HCT116 (cell line): ENCODE data around the gene C22orf39. TPM values are rescaled to one million over a fixed set of nuclear protein-coding genes. Genes with fewer than 3 reads are reported as not detected.

Experiments
- ATAC-seq: fragments of 200-7000 bp; cut with Tn5 transposase; 2 replicates; pipeline ENCODE4 v1.9.1; 2020; ENCODE audit warnings: mild to moderate bottlenecking, moderate library complexity
- BruUV-seq: library from RNA; stranded (reverse); fragments of 400-500 nt; replicated peaks from 2 replicates; lab custom pipeline; 2021; lab: Mats Ljungman, UMichigan
- CTCF ChIA-PET: fragments of 300-600 bp; sonication (Branson Sonifier 250); formaldehyde crosslinking; loops from one replicate; lab custom pipeline; 2021; ENCODE audit warnings: antibody characterized with exemption; lab: Charles Lee
- POLR2A ChIA-PET: fragments of 300-600, 350-600 bp; sonication (Branson Sonifier 250); formaldehyde crosslinking; loops from one replicate; lab custom pipeline; 2021; ENCODE audit warnings: antibody characterized with exemption; lab: Charles Lee
- RAD21 ChIA-PET, 2 experiments: fragments of 300-600 bp; sonication (Branson Sonifier 250); formaldehyde crosslinking; loops; one replicate each; lab custom pipeline; 2023; ENCODE audit warnings: low total read pairs in 2 of 2; ENCODE audit not compliant: uncharacterized antibody in 2 of 2, unreplicated experiment in 2 of 2, low non-redundant PET in 1 of 2; lab: Charles Lee
- DNase-seq: peaks from one replicate; pipeline ENCODE4 v3.0.0-alpha.2; 2010; ENCODE audit warnings: low read depth, low spot score
- H2AFZ ChIP-seq: fragments of 200-600 bp; shearing (Covaris generic), sonication (generic); 2 replicates; pipeline ENCODE4 v1.6.1; 2017; ENCODE audit warnings: low read depth, mixed run types, mixed read lengths, antibody characterized with exemption, low read length; ENCODE audit not compliant: poor library complexity, severe bottlenecking
- H3K27ac ChIP-seq: 2 replicates; pipeline ENCODE4 v1.5.1; 2012; ENCODE audit warnings: low read depth, low read length
- H3K27me3 ChIP-seq: fragments of 200-600 bp; sonication (generic); 2 replicates; pipeline ENCODE4 v1.6.1; 2016; ENCODE audit warnings: mixed run types, low read length, mixed read lengths; ENCODE audit not compliant: insufficient read depth
- H3K36me3 ChIP-seq, 2 experiments: fragments of 200-500 bp in 1 of 2; fragments of 200-600 bp in 1 of 2; sonication (Bioruptor generic) in 1 of 2; sonication (generic) in 1 of 2; 2 replicates each; pipeline versions ENCODE4 v1.5.1 to v1.6.1; 2014 to 2016; ENCODE audit warnings: low read length in 2 of 2, inconsistent platforms in 1 of 2, mixed read lengths in 1 of 2, mixed run types in 1 of 2; ENCODE audit not compliant: insufficient read depth in 2 of 2, control insufficient read depth in 1 of 2
- H3K4me1 ChIP-seq, 2 experiments: fragments of 200-600 bp in 1 of 2; sonication (generic) in 1 of 2; 2 replicates each; pipeline versions ENCODE4 v1.5.1 to v1.6.1; 2012 to 2017; ENCODE audit warnings: low read length in 2 of 2, inconsistent platforms in 1 of 2, mild to moderate bottlenecking in 1 of 2, mixed read lengths in 1 of 2, mixed run types in 1 of 2, moderate library complexity in 1 of 2; ENCODE audit not compliant: insufficient read depth in 2 of 2, control insufficient read depth in 1 of 2
- H3K4me2 ChIP-seq: fragments of 200-600 bp; sonication (generic); 2 replicates; pipeline ENCODE4 v1.6.1; 2017; ENCODE audit warnings: mixed run types, low read length, mixed read lengths
- H3K4me3 ChIP-seq, 2 experiments: fragments of 200-600 bp in 1 of 2; sonication (generic) in 1 of 2; replicated peaks in 1 of 2; 2 replicates each; pipeline ENCODE4 v1.5.1; 2011 to 2016; ENCODE audit warnings: low read length in 2 of 2, control low read depth in 1 of 2, low read depth in 1 of 2, mild to moderate bottlenecking in 1 of 2, mixed read lengths in 1 of 2, mixed run types in 1 of 2
- H3K79me2 ChIP-seq: fragments of 200-600 bp; sonication (generic); 2 replicates; pipeline ENCODE4 v1.6.1; 2017; ENCODE audit warnings: mild to moderate bottlenecking, mixed run types, low read length, moderate library complexity, mixed read lengths; ENCODE audit not compliant: insufficient read depth
- H3K9ac ChIP-seq: fragments of 200-600 bp; sonication (generic); 2 replicates; pipeline ENCODE4 v1.6.1; 2016; ENCODE audit warnings: low read length, mixed read lengths
- H3K9me2 ChIP-seq: fragments of 200-600 bp; sonication (generic), shearing (Covaris generic); 2 replicates; pipeline ENCODE4 v1.6.1; 2017; ENCODE audit warnings: mixed run types, mild to moderate bottlenecking, moderate library complexity; ENCODE audit not compliant: insufficient read depth
- H3K9me3 ChIP-seq, 2 experiments: fragments of 200-500 bp in 1 of 2; fragments of 200-600 bp in 1 of 2; sonication (Bioruptor generic) in 1 of 2; sonication (generic) in 1 of 2; 2 replicates each; pipeline ENCODE4 v1.6.1; 2014 to 2017; ENCODE audit warnings: low read length in 2 of 2, mixed read lengths in 2 of 2, inconsistent platforms in 1 of 2, low read depth in 1 of 2, mild to moderate bottlenecking in 1 of 2, mixed run types in 1 of 2, moderate library complexity in 1 of 2; ENCODE audit not compliant: control insufficient read depth in 1 of 2, insufficient read depth in 1 of 2
- H4K20me1 ChIP-seq: fragments of 200-600 bp; sonication (generic), shearing (Covaris generic); 2 replicates; pipeline ENCODE4 v1.6.1; 2017; ENCODE audit warnings: mixed run types, mild to moderate bottlenecking, moderate library complexity; ENCODE audit not compliant: insufficient read depth
- CBX3 ChIP-seq: IDR thresholded peaks from 2 replicates; pipeline ENCODE4 v1.6.1; 2012; ENCODE audit warnings: low read depth
- EGR1 ChIP-seq: IDR thresholded peaks from 2 replicates; pipeline ENCODE4 v1.6.1; 2012; ENCODE audit warnings: low read depth
- EZH2 ChIP-seq: fragments of 200-600 bp; sonication (generic); IDR thresholded peaks from 2 replicates; pipeline ENCODE4 v1.6.1; 2017; ENCODE audit warnings: antibody characterized with exemption, mixed run types
- FOSL1 ChIP-seq: IDR thresholded peaks from 2 replicates; pipeline ENCODE4 v1.6.1; 2012; ENCODE audit warnings: low read depth
- JUND ChIP-seq: IDR thresholded peaks from 2 replicates; pipeline ENCODE4 v1.6.1; 2012
- POLR2A ChIP-seq: IDR thresholded peaks from 2 replicates; pipeline ENCODE4 v1.7.0; 2011; ENCODE audit warnings: borderline replicate concordance; ENCODE audit not compliant: insufficient read depth, insufficient read length; ENCODE audit errors: extremely low read depth
- SP1 ChIP-seq: IDR thresholded peaks from 2 replicates; pipeline ENCODE4 v1.6.1; 2012; ENCODE audit warnings: low read depth
- SRF ChIP-seq: IDR thresholded peaks from 2 replicates; pipeline ENCODE4 v1.6.1; 2012; ENCODE audit warnings: low read depth
- TCF7L2 ChIP-seq: IDR thresholded peaks from 2 replicates; pipeline ENCODE4 v1.7.0; 2011; ENCODE audit warnings: borderline replicate concordance, inconsistent platforms; ENCODE audit not compliant: insufficient read depth, insufficient read length; ENCODE audit errors: extremely low read depth
- ZFX ChIP-seq: fragments of 450-650 bp; IDR thresholded peaks from 2 replicates; pipeline ENCODE4 v1.6.1; 2017
- intact Hi-C: fragments of 100-400 bp; cut with micrococcal nuclease; formaldehyde crosslinking; loops from 2 replicates; pipeline ENCODE4 v1.10.0; 2022
- total RNA-seq: library from RNA; stranded (reverse); gene quantifications from one replicate; pipeline ENCODE4 v1.2.1, GENCODE V29; 2021; ENCODE audit not compliant: unreplicated experiment
- TF ChIP-seq, protein P1 (sequence below): IDR thresholded peaks from 2 replicates; pipeline ENCODE4 v1.6.1; 2012; ENCODE audit warnings: low read depth
- TF ChIP-seq, protein P2 (sequence below): IDR thresholded peaks from 2 replicates; pipeline ENCODE4 v1.6.1; 2011; ENCODE audit warnings: mild to moderate bottlenecking, low read length, moderate library complexity; ENCODE audit not compliant: insufficient replicate concordance; ENCODE audit errors: extremely low read depth

The C22orf39 gene
- total RNA-seq, 1 experiment from 2014 or later = 17.7 TPM

DNA sequence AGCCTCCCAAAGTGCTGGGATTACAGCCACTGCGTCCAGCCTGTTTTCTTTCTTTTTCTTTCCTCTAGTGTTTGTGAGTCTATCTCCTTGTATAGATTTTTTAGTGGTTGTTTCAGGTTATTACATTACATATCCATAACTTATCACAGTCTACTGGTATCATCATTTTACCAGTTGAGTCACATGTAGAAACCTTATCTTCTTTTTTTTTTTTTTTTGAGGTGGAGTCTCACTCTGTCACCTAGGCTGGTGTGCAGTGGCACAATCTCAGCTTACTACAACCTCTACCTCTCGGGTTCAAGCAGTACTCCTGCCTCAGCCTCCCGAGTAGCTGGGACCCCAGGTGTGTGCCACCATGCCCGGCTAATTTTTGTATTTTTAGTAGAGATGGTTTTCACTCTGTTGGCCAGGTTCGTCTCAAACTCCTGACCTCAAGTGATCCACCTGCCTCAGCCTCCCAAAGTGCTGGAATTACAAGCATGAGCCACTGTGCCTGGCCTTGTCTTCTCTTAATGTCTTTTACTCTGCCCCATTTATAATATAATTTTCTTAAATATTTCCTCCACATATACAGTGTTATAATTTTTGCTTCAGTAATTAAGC, 43.2 kb upstream of the C22orf39 start:
- ChIA-PET CTCF (interaction anchor here (2.9 kb wide), 1 partner anchor 10 kb away, joined by 8 read pairs; the partner anchor contains the start of gene CDC45), POLR2A (no interaction called here), RAD21 (no interaction called here)
- H3K36me3 ChIP-seq = peaks cover 8 to 25% of the 10 kb centered on the region in 2 experiments; a peak in 3 of 4 replicates
- H3K79me2 ChIP-seq = peaks cover 34% of the 10 kb centered on the region
- H3K4me2 ChIP-seq = no peak overlapping the region
- no peaks in the 10 kb centered on the region for H4K20me1 ChIP-seq
- no peaks in the 10 kb centered on the region for H3K27me3 ChIP-seq
- H3K4me3 ChIP-seq = no peak overlapping the region
- peaks cover 0 to 4% of the 10 kb centered on the region in 2 experiments; a peak in 2 of 4 replicates for H3K4me1 ChIP-seq
- BruUV-seq = no TSS peak
- no peak for DNase-seq
- no peak overlapping the region for H2AFZ ChIP-seq
- TF ChIP-seq FOSL1 (no peak), POLR2A (no peak), ZFX (no peak), JUND (no peak), EGR1 (no peak)
- no peaks in the 10 kb centered on the region for H3K9me2 ChIP-seq
- H3K27ac ChIP-seq = no peak overlapping the region
- no peak for ATAC-seq
- H3K9ac ChIP-seq = no peak overlapping the region
- H3K9me3 ChIP-seq = no peaks in the 10 kb centered on the region
- intact Hi-C loops = no loop called here

GRCh38 chr22:19488884-19489843, 41.7 kb upstream of the C22orf39 start:
- Histone ChIP-seq H3K79me2 (peaks cover 45% of the 10 kb centered on the region), H3K9me2 (no peaks in the 10 kb centered on the region), H3K4me3 (no peak overlapping the region), H3K27me3 (no peaks in the 10 kb centered on the region), H4K20me1 (no peaks in the 10 kb centered on the region), H2AFZ (no peak overlapping the region), H3K9me3 (no peaks in the 10 kb centered on the region), H3K9ac (no peak overlapping the region), H3K36me3 (peaks cover 10 to 36% of the 10 kb centered on the region in 2 experiments; a peak in 3 of 4 replicates), H3K4me1 (peaks cover 0 to 4% of the 10 kb centered on the region in 2 experiments; a peak in 2 of 4 replicates), H3K27ac (no peak overlapping the region), H3K4me2 (no peak overlapping the region)
- POLR2A ChIA-PET = interaction anchor here (1.0 kb wide), 1 partner anchor 10 kb away, joined by 6 read pairs; the partner anchor contains the start of gene CDC45
- no peak for DNase-seq
- CTCF ChIA-PET = interaction anchor here (0.6 to 2.9 kb wide), 5 partner anchors 9 to 310 kb away, joined by 3 to 9 read pairs (median 4); partner anchors contain the start of genes CDC45 and SLC25A1
- peak; percentile 63; the same call in 1 of the 2 replicates for ATAC-seq
- intact Hi-C loops = no loop called here
- BruUV-seq = no TSS peak
- RAD21 ChIA-PET = no interaction called here
- TF ChIP-seq ZFX = no peak
- TF ChIP-seq, protein P1, sequence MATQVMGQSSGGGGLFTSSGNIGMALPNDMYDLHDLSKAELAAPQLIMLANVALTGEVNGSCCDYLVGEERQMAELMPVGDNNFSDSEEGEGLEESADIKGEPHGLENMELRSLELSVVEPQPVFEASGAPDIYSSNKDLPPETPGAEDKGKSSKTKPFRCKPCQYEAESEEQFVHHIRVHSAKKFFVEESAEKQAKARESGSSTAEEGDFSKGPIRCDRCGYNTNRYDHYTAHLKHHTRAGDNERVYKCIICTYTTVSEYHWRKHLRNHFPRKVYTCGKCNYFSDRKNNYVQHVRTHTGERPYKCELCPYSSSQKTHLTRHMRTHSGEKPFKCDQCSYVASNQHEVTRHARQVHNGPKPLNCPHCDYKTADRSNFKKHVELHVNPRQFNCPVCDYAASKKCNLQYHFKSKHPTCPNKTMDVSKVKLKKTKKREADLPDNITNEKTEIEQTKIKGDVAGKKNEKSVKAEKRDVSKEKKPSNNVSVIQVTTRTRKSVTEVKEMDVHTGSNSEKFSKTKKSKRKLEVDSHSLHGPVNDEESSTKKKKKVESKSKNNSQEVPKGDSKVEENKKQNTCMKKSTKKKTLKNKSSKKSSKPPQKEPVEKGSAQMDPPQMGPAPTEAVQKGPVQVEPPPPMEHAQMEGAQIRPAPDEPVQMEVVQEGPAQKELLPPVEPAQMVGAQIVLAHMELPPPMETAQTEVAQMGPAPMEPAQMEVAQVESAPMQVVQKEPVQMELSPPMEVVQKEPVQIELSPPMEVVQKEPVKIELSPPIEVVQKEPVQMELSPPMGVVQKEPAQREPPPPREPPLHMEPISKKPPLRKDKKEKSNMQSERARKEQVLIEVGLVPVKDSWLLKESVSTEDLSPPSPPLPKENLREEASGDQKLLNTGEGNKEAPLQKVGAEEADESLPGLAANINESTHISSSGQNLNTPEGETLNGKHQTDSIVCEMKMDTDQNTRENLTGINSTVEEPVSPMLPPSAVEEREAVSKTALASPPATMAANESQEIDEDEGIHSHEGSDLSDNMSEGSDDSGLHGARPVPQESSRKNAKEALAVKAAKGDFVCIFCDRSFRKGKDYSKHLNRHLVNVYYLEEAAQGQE = no peak
- TF ChIP-seq EZH2 = no peak
- no peak for TF ChIP-seq CBX3
- TF ChIP-seq EGR1 = no peak
- TF ChIP-seq SRF = peak; percentile 65; the same call in 1 of the 2 replicates
- TF ChIP-seq, protein P2, sequence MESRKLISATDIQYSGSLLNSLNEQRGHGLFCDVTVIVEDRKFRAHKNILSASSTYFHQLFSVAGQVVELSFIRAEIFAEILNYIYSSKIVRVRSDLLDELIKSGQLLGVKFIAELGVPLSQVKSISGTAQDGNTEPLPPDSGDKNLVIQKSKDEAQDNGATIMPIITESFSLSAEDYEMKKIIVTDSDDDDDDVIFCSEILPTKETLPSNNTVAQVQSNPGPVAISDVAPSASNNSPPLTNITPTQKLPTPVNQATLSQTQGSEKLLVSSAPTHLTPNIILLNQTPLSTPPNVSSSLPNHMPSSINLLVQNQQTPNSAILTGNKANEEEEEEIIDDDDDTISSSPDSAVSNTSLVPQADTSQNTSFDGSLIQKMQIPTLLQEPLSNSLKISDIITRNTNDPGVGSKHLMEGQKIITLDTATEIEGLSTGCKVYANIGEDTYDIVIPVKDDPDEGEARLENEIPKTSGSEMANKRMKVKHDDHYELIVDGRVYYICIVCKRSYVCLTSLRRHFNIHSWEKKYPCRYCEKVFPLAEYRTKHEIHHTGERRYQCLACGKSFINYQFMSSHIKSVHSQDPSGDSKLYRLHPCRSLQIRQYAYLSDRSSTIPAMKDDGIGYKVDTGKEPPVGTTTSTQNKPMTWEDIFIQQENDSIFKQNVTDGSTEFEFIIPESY = no peak
- no peak for TF ChIP-seq SP1
- no peak for TF ChIP-seq TCF7L2
- TF ChIP-seq JUND = no peak
